SK-N-SH (cell line): ENCODE results near the gene PRR12. TPM values are rescaled to one million over a fixed set of nuclear protein-coding genes. Genes with fewer than 3 reads are reported as not detected.

Experiments
- CTCF ChIA-PET: fragments of 300-600, 350-600 bp; formaldehyde crosslinking; extraction: SDS; loops from one replicate; lab custom pipeline; 2021; lab: Yijun Ruan, JAX
- POLR2A ChIA-PET: fragments of 350-600 bp; sonication (Branson Sonifier 250); formaldehyde crosslinking; extraction: SDS; loops from one replicate; lab custom pipeline; 2020; ENCODE audit warnings: antibody characterized with exemption, inconsistent platforms; lab: Yijun Ruan, JAX
- DNase-seq: peaks from one replicate; pipeline ENCODE4 v3.0.0; 2012
- H2AFZ ChIP-seq: fragments of 200-600 bp; sonication (generic); 2 replicates; pipeline ENCODE4 v1.8.1; 2016; ENCODE audit warnings: antibody characterized with exemption, mild to moderate bottlenecking, low read depth
- H3F3A ChIP-seq: fragments of 200-600 bp; sonication (generic); replicated peaks from 2 replicates; pipeline ENCODE3; 2016; ENCODE audit warnings: antibody characterized with exemption, mild to moderate bottlenecking; ENCODE audit not compliant: insufficient read depth
- H3K27ac ChIP-seq, 2 experiments: fragments of 200-500 bp in 1 of 2; fragments of 200-600 bp in 1 of 2; sonication (Bioruptor generic) in 1 of 2; sonication (generic), shearing (Covaris generic) in 1 of 2; 2 replicates each; pipeline versions ENCODE4 v1.5.1 to v1.6.1; 2014 to 2016; ENCODE audit warnings: low read depth in 2 of 2, inconsistent platforms in 1 of 2, low read length in 1 of 2, mild to moderate bottlenecking in 1 of 2, mixed read lengths in 1 of 2
- H3K27me3 ChIP-seq: fragments of 200-600 bp; sonication (generic), shearing (Covaris generic); 2 replicates; pipeline ENCODE4 v1.6.1; 2016; ENCODE audit warnings: mixed run types; ENCODE audit not compliant: insufficient read depth
- H3K36me3 ChIP-seq, 2 experiments: fragments of 200-500 bp in 1 of 2; fragments of 200-600 bp in 1 of 2; sonication (Bioruptor generic) in 1 of 2; sonication (generic) in 1 of 2; replicated peaks in 1 of 2; 2 replicates each; pipeline versions ENCODE3 to v1.5.1; 2014 to 2016; ENCODE audit warnings: low read length in 1 of 2, mild to moderate bottlenecking in 1 of 2; ENCODE audit not compliant: insufficient read depth in 2 of 2, control insufficient read depth in 1 of 2
- H3K4me1 ChIP-seq, 2 experiments: fragments of 200-500 bp in 1 of 2; fragments of 200-600 bp in 1 of 2; sonication (Bioruptor generic) in 1 of 2; sonication (generic), shearing (Covaris generic) in 1 of 2; 2 replicates each; pipeline versions ENCODE4 v1.5.1 to v1.6.1; 2014 to 2016; ENCODE audit warnings: low read depth in 1 of 2, low read length in 1 of 2, mixed run types in 1 of 2; ENCODE audit not compliant: insufficient read depth in 2 of 2, control insufficient read depth in 1 of 2
- H3K4me2 ChIP-seq: fragments of 200-600 bp; sonication (generic), shearing (Covaris generic); 2 replicates; pipeline ENCODE4 v1.6.1; 2017; ENCODE audit warnings: mixed run types
- H3K4me3 ChIP-seq, 2 experiments: fragments of 200-500 bp in 1 of 2; fragments of 200-600 bp in 1 of 2; sonication (Bioruptor generic) in 1 of 2; sonication (generic), shearing (Covaris generic) in 1 of 2; 2 replicates each; pipeline versions ENCODE4 v1.5.1 to v1.8.1; 2014 to 2016; ENCODE audit warnings: low read depth in 2 of 2, inconsistent platforms in 1 of 2, low read length in 1 of 2, mild to moderate bottlenecking in 1 of 2, mixed read lengths in 1 of 2, moderate library complexity in 1 of 2
- H3K79me2 ChIP-seq: fragments of 200-600 bp; sonication (generic); 2 replicates; pipeline ENCODE4 v1.8.1; 2017; ENCODE audit warnings: mild to moderate bottlenecking; ENCODE audit not compliant: insufficient read depth
- H3K9ac ChIP-seq: fragments of 200-600 bp; sonication (generic); 2 replicates; pipeline ENCODE4 v1.6.1; 2017; ENCODE audit warnings: mixed run types
- H3K9me2 ChIP-seq: fragments of 200-600 bp; sonication (generic); 2 replicates; pipeline ENCODE4 v1.6.1; 2017; ENCODE audit warnings: mixed run types
- H3K9me3 ChIP-seq: fragments of 200-600 bp; sonication (generic); 2 replicates; pipeline ENCODE4 v1.6.1; 2017; ENCODE audit warnings: mixed run types, mild to moderate bottlenecking, moderate library complexity
- H4K20me1 ChIP-seq: fragments of 200-600 bp; sonication (generic); 2 replicates; pipeline ENCODE4 v1.6.1; 2017; ENCODE audit warnings: mild to moderate bottlenecking, mixed run types; ENCODE audit not compliant: insufficient read depth
- ELF1 ChIP-seq: IDR thresholded peaks from 2 replicates; pipeline ENCODE4 v1.4.0; 2012
- EZH2phosphoT487 ChIP-seq: fragments of 200-600 bp; sonication (generic); IDR thresholded peaks from 2 replicates; pipeline ENCODE4 v1.6.1; 2017; ENCODE audit warnings: low read depth, mixed run types, mild to moderate bottlenecking, antibody characterized with exemption, moderate library complexity, borderline replicate concordance
- FOSL2 ChIP-seq: IDR thresholded peaks from 2 replicates; pipeline ENCODE4 v1.4.0; 2012; ENCODE audit warnings: low read depth, mild to moderate bottlenecking, moderate library complexity, borderline replicate concordance
- GABPA ChIP-seq: IDR thresholded peaks from 2 replicates; pipeline ENCODE4 v1.4.0; 2012; ENCODE audit warnings: low read depth, mild to moderate bottlenecking
- GATA2 ChIP-seq: sonication (generic); formaldehyde crosslinking; IDR thresholded peaks from 2 replicates; pipeline ENCODE4 v1.5.0; 2020; ENCODE audit warnings: mild to moderate bottlenecking, missing genetic modification reagents
- MXI1 ChIP-seq: IDR thresholded peaks from 2 replicates; pipeline ENCODE4 v1.6.1; 2012; ENCODE audit warnings: mild to moderate bottlenecking, low read depth, low read length, improper control_type of control experiment
- NFIC ChIP-seq: IDR thresholded peaks from 2 replicates; pipeline ENCODE4 v1.4.0; 2012; ENCODE audit warnings: borderline replicate concordance
- NRF1 ChIP-seq: IDR thresholded peaks from 2 replicates; pipeline ENCODE4 v1.6.1; 2012; ENCODE audit warnings: low read depth, mild to moderate bottlenecking, low read length
- POLR2AphosphoS5 ChIP-seq: IDR thresholded peaks from 2 replicates; pipeline ENCODE4 v1.6.1; 2012; ENCODE audit warnings: low read depth, low read length
- RAD21 ChIP-seq: IDR thresholded peaks from 2 replicates; pipeline ENCODE4 v1.6.1; 2012; ENCODE audit warnings: mild to moderate bottlenecking, low read length
- RCOR1 ChIP-seq: fragments of 150-350 bp; IDR thresholded peaks from 2 replicates; pipeline ENCODE4 v1.6.1; 2017; ENCODE audit warnings: antibody characterized with exemption, low read length
- RFX5 ChIP-seq: IDR thresholded peaks from 2 replicates; pipeline ENCODE4 v1.6.1; 2012; ENCODE audit warnings: mild to moderate bottlenecking, improper control_type of control experiment, low read length
- RXRA ChIP-seq: IDR thresholded peaks from 2 replicates; pipeline ENCODE4 v1.4.0; 2012; ENCODE audit warnings: low read depth, mild to moderate bottlenecking, borderline replicate concordance
- SIN3A ChIP-seq: IDR thresholded peaks from 2 replicates; pipeline ENCODE4 v1.6.1; 2012; ENCODE audit warnings: low read depth, mild to moderate bottlenecking, low read length, moderate library complexity, borderline replicate concordance
- SMC3 ChIP-seq: IDR thresholded peaks from 2 replicates; pipeline ENCODE4 v1.6.1; 2012; ENCODE audit warnings: low read depth, low read length, improper control_type of control experiment
- TAF1 ChIP-seq: IDR thresholded peaks from 2 replicates; pipeline ENCODE4 v1.6.1; 2012; ENCODE audit warnings: low read depth, mild to moderate bottlenecking, low read length, moderate library complexity, borderline replicate concordance
- TCF12 ChIP-seq: IDR thresholded peaks from 2 replicates; pipeline ENCODE4 v1.4.0; 2012
- TEAD4 ChIP-seq: IDR thresholded peaks from 2 replicates; pipeline ENCODE4 v1.4.0; 2012; ENCODE audit warnings: mild to moderate bottlenecking, borderline replicate concordance; ENCODE audit not compliant: insufficient read depth
- WGBS: methylation state at CpG from one replicate; pipeline ENCODE4 v1.1.6; 2017; ENCODE audit warnings: low lambda C conversion rate; 5-methylcytosine and 5-hydroxymethylcytosine counted together
- polyA plus RNA-seq, 3 experiments: library from polyadenylated mRNA; depleted of rRNA; stranded (reverse); fragments of >200 nt; gene quantifications; 2 replicates each; pipeline ENCODE4 v1.2.3, GENCODE V29; 2012
- TF ChIP-seq, protein P1 (sequence below): IDR thresholded peaks from 2 replicates; pipeline ENCODE4 v1.4.0; 2012; ENCODE audit warnings: low read depth, borderline replicate concordance
- TF ChIP-seq, protein P2 (sequence below): fragments of 200-600 bp; sonication (generic); IDR thresholded peaks from 2 replicates; pipeline ENCODE4 v1.6.1; 2017; ENCODE audit warnings: antibody characterized with exemption, mild to moderate bottlenecking, moderate library complexity
- TF ChIP-seq, protein P3 (sequence below): IDR thresholded peaks from 2 replicates; pipeline ENCODE4 v1.4.0; 2012; ENCODE audit warnings: low read depth
- TF ChIP-seq, protein P4 (sequence below): IDR thresholded peaks from 2 replicates; pipeline ENCODE4; 2012
- TF ChIP-seq, protein P5 (sequence below): IDR thresholded peaks from 2 replicates; pipeline ENCODE4 v1.4.0; 2012; ENCODE audit warnings: low read depth, borderline replicate concordance

The PRR12 gene
- polyA plus RNA-seq, 1 of the 3 experiments (the other 2 are of a cell fraction): 1.7 TPM

DNA sequence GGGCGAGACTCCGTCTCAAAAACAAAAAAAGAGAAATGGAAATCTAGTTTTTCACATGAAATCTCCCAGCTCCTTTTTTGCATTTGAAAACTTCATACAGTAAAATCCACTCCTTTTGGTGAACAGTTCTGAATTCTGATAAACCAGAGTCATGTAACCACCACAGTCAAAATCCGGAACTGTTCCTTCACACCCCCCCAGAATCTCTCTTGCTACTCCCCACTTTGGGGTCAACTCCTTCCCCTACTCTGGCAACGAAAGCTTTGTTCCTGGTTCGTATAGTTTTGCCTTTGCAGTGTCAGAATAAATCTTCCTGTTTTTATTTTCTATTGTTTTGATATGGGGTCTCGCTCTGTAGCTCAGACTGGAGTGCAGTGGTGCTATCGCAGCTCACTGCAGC is 39.5 kb upstream of the PRR12 start:
- no peaks in the 10 kb centered on the region for H3K79me2 ChIP-seq
- 94% methylated on average over 7 of the region's 7 CpGs for WGBS
- no peak for DNase-seq
- H3K27me3 ChIP-seq: no peaks in the 10 kb centered on the region
- no peak overlapping the region for H3K27ac ChIP-seq
- no peaks in the 10 kb centered on the region for H3K9me3 ChIP-seq
- H3K36me3 ChIP-seq: peaks cover 8 to 11% of the 10 kb centered on the region in 2 experiments
- no peak overlapping the region for H3K9ac ChIP-seq
- H2AFZ ChIP-seq: no peak overlapping the region
- no peaks in the 10 kb centered on the region for H4K20me1 ChIP-seq
- TF ChIP-seq TEAD4 (no peak), RFX5 (no peak), NFIC (no peak), ELF1 (no peak), MXI1 (no peak), POLR2AphosphoS5 (no peak), TCF12 (no peak), TAF1 (no peak), RCOR1 (no peak), RAD21 (no peak)
- TF ChIP-seq, protein P1, sequence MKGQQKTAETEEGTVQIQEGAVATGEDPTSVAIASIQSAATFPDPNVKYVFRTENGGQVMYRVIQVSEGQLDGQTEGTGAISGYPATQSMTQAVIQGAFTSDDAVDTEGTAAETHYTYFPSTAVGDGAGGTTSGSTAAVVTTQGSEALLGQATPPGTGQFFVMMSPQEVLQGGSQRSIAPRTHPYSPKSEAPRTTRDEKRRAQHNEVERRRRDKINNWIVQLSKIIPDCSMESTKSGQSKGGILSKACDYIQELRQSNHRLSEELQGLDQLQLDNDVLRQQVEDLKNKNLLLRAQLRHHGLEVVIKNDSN: no peak
- TF ChIP-seq, protein P2, sequence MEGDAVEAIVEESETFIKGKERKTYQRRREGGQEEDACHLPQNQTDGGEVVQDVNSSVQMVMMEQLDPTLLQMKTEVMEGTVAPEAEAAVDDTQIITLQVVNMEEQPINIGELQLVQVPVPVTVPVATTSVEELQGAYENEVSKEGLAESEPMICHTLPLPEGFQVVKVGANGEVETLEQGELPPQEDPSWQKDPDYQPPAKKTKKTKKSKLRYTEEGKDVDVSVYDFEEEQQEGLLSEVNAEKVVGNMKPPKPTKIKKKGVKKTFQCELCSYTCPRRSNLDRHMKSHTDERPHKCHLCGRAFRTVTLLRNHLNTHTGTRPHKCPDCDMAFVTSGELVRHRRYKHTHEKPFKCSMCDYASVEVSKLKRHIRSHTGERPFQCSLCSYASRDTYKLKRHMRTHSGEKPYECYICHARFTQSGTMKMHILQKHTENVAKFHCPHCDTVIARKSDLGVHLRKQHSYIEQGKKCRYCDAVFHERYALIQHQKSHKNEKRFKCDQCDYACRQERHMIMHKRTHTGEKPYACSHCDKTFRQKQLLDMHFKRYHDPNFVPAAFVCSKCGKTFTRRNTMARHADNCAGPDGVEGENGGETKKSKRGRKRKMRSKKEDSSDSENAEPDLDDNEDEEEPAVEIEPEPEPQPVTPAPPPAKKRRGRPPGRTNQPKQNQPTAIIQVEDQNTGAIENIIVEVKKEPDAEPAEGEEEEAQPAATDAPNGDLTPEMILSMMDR: no peak
- TF ChIP-seq, protein P3, sequence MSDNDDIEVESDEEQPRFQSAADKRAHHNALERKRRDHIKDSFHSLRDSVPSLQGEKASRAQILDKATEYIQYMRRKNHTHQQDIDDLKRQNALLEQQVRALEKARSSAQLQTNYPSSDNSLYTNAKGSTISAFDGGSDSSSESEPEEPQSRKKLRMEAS: no peak
- TF ChIP-seq, protein P4, sequence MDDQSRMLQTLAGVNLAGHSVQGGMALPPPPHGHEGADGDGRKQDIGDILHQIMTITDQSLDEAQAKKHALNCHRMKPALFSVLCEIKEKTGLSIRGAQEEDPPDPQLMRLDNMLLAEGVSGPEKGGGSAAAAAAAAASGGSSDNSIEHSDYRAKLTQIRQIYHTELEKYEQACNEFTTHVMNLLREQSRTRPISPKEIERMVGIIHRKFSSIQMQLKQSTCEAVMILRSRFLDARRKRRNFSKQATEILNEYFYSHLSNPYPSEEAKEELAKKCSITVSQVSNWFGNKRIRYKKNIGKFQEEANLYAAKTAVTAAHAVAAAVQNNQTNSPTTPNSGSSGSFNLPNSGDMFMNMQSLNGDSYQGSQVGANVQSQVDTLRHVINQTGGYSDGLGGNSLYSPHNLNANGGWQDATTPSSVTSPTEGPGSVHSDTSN: no peak
- H3K4me3 ChIP-seq: no peak overlapping the region
- POLR2A ChIA-PET: interaction anchor here (1.2 kb wide), 1 partner anchor 9 kb away, joined by 3 read pairs; no protein-coding TSS in a partner anchor
- H3K4me2 ChIP-seq: no peak overlapping the region
- no peaks in the 10 kb centered on the region; a peak in 1 of 4 replicates for H3K4me1 ChIP-seq
- CTCF ChIA-PET: interaction anchor here (1.0 to 10.0 kb wide), 4 partner anchors 14 to 52 kb away, joined by 3 to 87 read pairs (median 6); no protein-coding TSS in a partner anchor
- H3K9me2 ChIP-seq: no peaks in the 10 kb centered on the region
- peaks cover 26% of the 10 kb centered on the region for H3F3A ChIP-seq

DNA sequence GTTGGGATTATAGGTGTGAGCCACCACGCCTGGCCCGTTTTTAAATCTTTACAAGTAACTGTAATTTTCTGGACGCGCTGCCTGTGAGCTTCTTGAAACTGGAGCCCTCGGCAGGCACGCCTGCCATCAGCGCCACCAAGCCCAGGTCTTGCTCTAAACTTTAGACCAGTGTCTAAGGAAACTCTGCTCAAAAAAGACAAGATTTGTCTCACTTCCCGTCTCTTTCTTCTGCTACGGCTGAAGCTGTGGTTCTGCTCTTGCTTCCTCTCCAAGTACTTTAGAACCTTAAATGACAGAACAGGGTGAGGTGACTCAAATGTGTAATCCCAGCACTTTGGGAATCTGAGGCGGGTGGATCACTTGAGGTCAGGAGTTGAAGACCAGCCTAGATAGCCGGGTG is 38.2 kb upstream of the PRR12 start:
- no peaks in the 10 kb centered on the region for H3K27me3 ChIP-seq
- POLR2A ChIA-PET: interaction anchor here (1.2 kb wide), 1 partner anchor 8 kb away, joined by 3 read pairs; no protein-coding TSS in a partner anchor
- TF ChIP-seq TEAD4 (no peak), RXRA (no peak), FOSL2 (no peak), SMC3 (no peak), SIN3A (no peak), EZH2phosphoT487 (no peak), GABPA (no peak), GATA2 (CRISPR knock-in tag) (no peak), TAF1 (no peak), NRF1 (no peak)
- TF ChIP-seq, protein P5, sequence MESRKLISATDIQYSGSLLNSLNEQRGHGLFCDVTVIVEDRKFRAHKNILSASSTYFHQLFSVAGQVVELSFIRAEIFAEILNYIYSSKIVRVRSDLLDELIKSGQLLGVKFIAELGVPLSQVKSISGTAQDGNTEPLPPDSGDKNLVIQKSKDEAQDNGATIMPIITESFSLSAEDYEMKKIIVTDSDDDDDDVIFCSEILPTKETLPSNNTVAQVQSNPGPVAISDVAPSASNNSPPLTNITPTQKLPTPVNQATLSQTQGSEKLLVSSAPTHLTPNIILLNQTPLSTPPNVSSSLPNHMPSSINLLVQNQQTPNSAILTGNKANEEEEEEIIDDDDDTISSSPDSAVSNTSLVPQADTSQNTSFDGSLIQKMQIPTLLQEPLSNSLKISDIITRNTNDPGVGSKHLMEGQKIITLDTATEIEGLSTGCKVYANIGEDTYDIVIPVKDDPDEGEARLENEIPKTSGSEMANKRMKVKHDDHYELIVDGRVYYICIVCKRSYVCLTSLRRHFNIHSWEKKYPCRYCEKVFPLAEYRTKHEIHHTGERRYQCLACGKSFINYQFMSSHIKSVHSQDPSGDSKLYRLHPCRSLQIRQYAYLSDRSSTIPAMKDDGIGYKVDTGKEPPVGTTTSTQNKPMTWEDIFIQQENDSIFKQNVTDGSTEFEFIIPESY: no peak
- TF ChIP-seq, protein P3: no peak

More for the DNA sequence above, 38.2 kb upstream of the PRR12 start:
- 98% methylated on average over 11 of the region's 11 CpGs for WGBS
- Histone ChIP-seq H3K4me2 (no peak overlapping the region), H3K4me1 (no peaks in the 10 kb centered on the region; a peak in 1 of 4 replicates), H4K20me1 (no peaks in the 10 kb centered on the region), H3K9me3 (no peaks in the 10 kb centered on the region), H3K36me3 (peaks cover 18 to 19% of the 10 kb centered on the region in 2 experiments), H3K79me2 (no peaks in the 10 kb centered on the region), H3K9me2 (no peaks in the 10 kb centered on the region), H3K27ac (no peak overlapping the region), H3K4me3 (no peak overlapping the region), H2AFZ (no peak overlapping the region), H3F3A (peaks cover 14% of the 10 kb centered on the region), H3K9ac (no peak overlapping the region)
- DNase-seq: no peak
- CTCF ChIA-PET: interaction anchor here (2.0 to 10.0 kb wide), 2 partner anchors 17 to 18 kb away, joined by 4 to 87 read pairs; no protein-coding TSS in a partner anchor
